GM12878 (cell line): ENCODE data around the gene PLEKHG4B. TPM values are rescaled to one million over a fixed set of nuclear protein-coding genes. Genes with fewer than 3 reads are reported as not detected.

Source experiments
- ATAC-seq: fragments of 200-7000 bp; cut with Tn5 transposase; 3 replicates; pipeline ENCODE4 v1.9.1; 2020; ENCODE audit warnings: mild to moderate bottlenecking, moderate library complexity
- BruUV-seq: library from RNA; stranded (reverse); fragments of 400-500 nt; replicated peaks from 2 replicates; lab custom pipeline; 2021; lab: Mats Ljungman, UMichigan
- CTCF ChIA-PET: fragments of 300-600 bp; sonication (Branson Sonifier 250); formaldehyde crosslinking; extraction: SDS; loops from one replicate; lab custom pipeline; 2021; ENCODE audit warnings: inconsistent platforms; lab: Yijun Ruan, JAX
- POLR2A ChIA-PET: fragments of 350-600 bp; formaldehyde crosslinking; extraction: SDS; loops from one replicate; lab custom pipeline; 2021; ENCODE audit warnings: inconsistent platforms; lab: Charles Lee
- RAD21 ChIA-PET: fragments of 300-600 bp; sonication (Branson Sonifier 250); formaldehyde crosslinking; loops from one replicate; lab custom pipeline; 2023; ENCODE audit warnings: antibody characterized with exemption; ENCODE audit not compliant: unreplicated experiment; lab: Charles Lee
- SMC1A ChIA-PET: fragments of 300-600 bp; sonication (Branson Sonifier 250); formaldehyde crosslinking; loops from one replicate; lab custom pipeline; 2023; ENCODE audit not compliant: unreplicated experiment, uncharacterized antibody; lab: Charles Lee
- DNase-seq: peaks from one replicate; pipeline ENCODE4 v3.0.0-alpha.2; 2011; ENCODE audit warnings: low read depth, low spot score
- FAIRE-seq: peaks from 3 replicates; lab custom pipeline; 2011; peaks lifted over from hg19 to GRCh38; lab: Jason Lieb, UNC
- H2AFZ ChIP-seq: 2 replicates; pipeline ENCODE4 v1.6.0; 2011; ENCODE audit warnings: low read depth, low read length, control low read depth; ENCODE audit not compliant: control insufficient read depth
- H3K27ac ChIP-seq: 2 replicates; pipeline ENCODE4 v1.5.1; 2011; ENCODE audit warnings: control low read depth; ENCODE audit not compliant: control insufficient read depth, insufficient read depth
- H3K27me3 ChIP-seq, 2 experiments: replicated peaks in 1 of 2; 2 replicates each; pipeline versions ENCODE4 v1.6.0 to v1.6.1; 2011; ENCODE audit warnings: low read length in 1 of 2; ENCODE audit not compliant: control insufficient read depth in 2 of 2, insufficient read depth in 2 of 2
- H3K36me3 ChIP-seq, 2 experiments: 2 replicates each; pipeline ENCODE4 v1.5.1; 2011; ENCODE audit warnings: low read length in 1 of 2; ENCODE audit not compliant: control insufficient read depth in 2 of 2, insufficient read depth in 2 of 2
- H3K4me1 ChIP-seq: 2 replicates; pipeline ENCODE4 v1.6.1; 2011; ENCODE audit warnings: mild to moderate bottlenecking, low read length, moderate library complexity, mixed read lengths; ENCODE audit not compliant: control insufficient read depth, insufficient read depth
- H3K4me2 ChIP-seq: 2 replicates; pipeline ENCODE4 v1.6.0; 2011; ENCODE audit warnings: control low read depth; ENCODE audit not compliant: control insufficient read depth, insufficient read depth
- H3K4me3 ChIP-seq: fragments of 200-600 bp; sonication (generic); 2 replicates; pipeline ENCODE4 v1.5.1; 2016
- H3K79me2 ChIP-seq: 2 replicates; pipeline ENCODE4 v1.6.0; 2011; ENCODE audit warnings: low read length; ENCODE audit not compliant: control insufficient read depth, insufficient read depth
- H3K9ac ChIP-seq: 2 replicates; pipeline ENCODE4 v1.8.0; 2011; ENCODE audit warnings: low read length, control low read depth, mixed read lengths; ENCODE audit not compliant: control insufficient read depth, insufficient read depth
- H3K9me3 ChIP-seq: replicated peaks from 3 replicates; pipeline ENCODE4 v1.5.1; 2011; ENCODE audit warnings: mild to moderate bottlenecking, low read length; ENCODE audit not compliant: control insufficient read depth, insufficient read depth
- H4K20me1 ChIP-seq: 2 replicates; pipeline ENCODE4 v1.6.0; 2011; ENCODE audit not compliant: control insufficient read depth, insufficient read depth
- BCL11A ChIP-seq: IDR thresholded peaks from 2 replicates; pipeline ENCODE4 v1.6.1; 2011; ENCODE audit warnings: low read depth, low read length
- CBX3 ChIP-seq: fragments of 200-600 bp; sonication (generic); IDR thresholded peaks from 2 replicates; pipeline ENCODE4 v1.6.1; 2016; ENCODE audit warnings: low read depth, borderline replicate concordance
- ESRRA ChIP-seq: IDR thresholded peaks from 2 replicates; pipeline ENCODE4 v1.6.1; 2012; ENCODE audit warnings: mild to moderate bottlenecking, low read length, improper control_type of control experiment
- PML ChIP-seq: IDR thresholded peaks from 2 replicates; pipeline ENCODE4 v1.6.1; 2012; ENCODE audit warnings: low read length, inconsistent platforms
- POLR2AphosphoS5 ChIP-seq: IDR thresholded peaks from 2 replicates; pipeline ENCODE4 v1.6.1; 2011; ENCODE audit warnings: mild to moderate bottlenecking, low read length, inconsistent platforms
- SREBF1 ChIP-seq: IDR thresholded peaks from 2 replicates; pipeline ENCODE4 v1.6.1; 2012; ENCODE audit warnings: mild to moderate bottlenecking, low read length
- SREBF2 ChIP-seq: IDR thresholded peaks from 2 replicates; pipeline ENCODE4 v1.6.1; 2012; ENCODE audit warnings: mild to moderate bottlenecking, low read length
- SRF ChIP-seq, 2 experiments: IDR thresholded peaks; 2 replicates each; pipeline ENCODE4 v1.6.1; 2011; ENCODE audit warnings: low read depth in 2 of 2, low read length in 2 of 2, mild to moderate bottlenecking in 1 of 2, moderate library complexity in 1 of 2
- WGBS: methylation state at CpG from one replicate; pipeline ENCODE4 v1.1.6; 2016; ENCODE audit warnings: low lambda C conversion rate; ENCODE audit not compliant: insufficient replicate concordance, insufficient coverage; ENCODE audit errors: missing lambda C conversion rate; 5-methylcytosine and 5-hydroxymethylcytosine counted together
- in situ Hi-C: fragments of 300-500 bp; cut with MboI; formaldehyde crosslinking; loops from 9 replicates; pipeline ENCODE4 v1.14.3; 2018; ENCODE audit warnings: mixed read lengths
- intact Hi-C: fragments of 100-400 bp; cut with micrococcal nuclease; formaldehyde crosslinking; loops from one replicate; pipeline ENCODE4 v1.14.2; 2022; ENCODE audit not compliant: unreplicated experiment
- polyA plus RNA-seq, 11 experiments: library from polyadenylated mRNA; depleted of rRNA in 4 of 11; unstranded in 6 of 11; stranded (reverse) in 5 of 11; fragments of >200 nt; fragmentation: Nextera tagmentation in 4 of 11; fragmentation: Illumina TruSeq in 1 of 11; extraction: Ambion mirVana in 4 of 11; extraction: Trizol in 1 of 11; gene quantifications; 1 replicate in 1 of 11; 2 replicates in 10 of 11; pipeline versions ENCODE4 v1.2.1 to v1.2.3, GENCODE V29; 2011 to 2016; ENCODE audit warnings: inconsistent platforms in 2 of 11, missing spikeins in 2 of 11, low read depth in 1 of 11
- total RNA-seq, 4 experiments: library from RNA; depleted of rRNA in 3 of 4; stranded (reverse); fragments of >200 nt in 3 of 4; fragmentation: Illumina TruSeq in 1 of 4; extraction: Trizol in 1 of 4; gene quantifications; 2 replicates each; pipeline versions ENCODE4 v1.2.1 to v1.2.3, GENCODE V29; 2013 to 2021

PLEKHG4B gene
- total and polyA plus RNA-seq, 10 of the 15 experiments (the other 5 are each of a cell fraction or from before 2014, with no cell fraction given), result under 0.01 to 0.05 (median 0.01) TPM; not detected in 6

- SMC1A ChIA-PET, result no interaction called here
- H3K9ac ChIP-seq, result no peak overlapping the region
- H3K4me2 ChIP-seq, result no peak overlapping the region
- no peak overlapping the region for H3K4me3 ChIP-seq
- CTCF ChIA-PET, result no interaction called here
- ATAC-seq (no peak), DNase-seq (no peak), FAIRE-seq (no peak)
- no peaks in the 10 kb centered on the region for H3K79me2 ChIP-seq
- H3K36me3 ChIP-seq, result no peaks in the 10 kb centered on the region; a peak in 1 of 4 replicates
- no peak overlapping the region for H2AFZ ChIP-seq
- POLR2A ChIA-PET, result interaction anchor here (0.5 kb wide), 1 partner anchor 185 kb away, joined by 3 read pairs; no protein-coding TSS in a partner anchor
- no peak overlapping the region for H3K27ac ChIP-seq
- intact Hi-C loops (no loop called here), in situ Hi-C loops (no loop called here)
- RAD21 ChIA-PET, result no interaction called here
- no peaks in the 10 kb centered on the region for H3K4me1 ChIP-seq
- BruUV-seq, result no TSS peak
- WGBS, result 58% methylated on average over 15 of the region's 15 CpGs
- peaks cover 4 to 11% of the 10 kb centered on the region in 2 experiments; a peak in 3 of 4 replicates for H3K27me3 ChIP-seq
- TF ChIP-seq POLR2AphosphoS5 (no peak), BCL11A (no peak), ESRRA (no peak), SRF (IDR thresholded peaks at IDR 0.05; ENCODE audit: low read depth in 2 of 2, low read length in 2 of 2) (no peak), PML (no peak), CBX3 (no peak), SREBF1 (no peak), SREBF2 (no peak)
- H4K20me1 ChIP-seq, result no peaks in the 10 kb centered on the region
- no peaks in the 10 kb centered on the region for H3K9me3 ChIP-seq
Measured at GRCh38 chr5:93221-93980, 1.4 kb downstream of the PLEKHG4B start.
